Retina (tissue), 1 donor: ENCODE measurements around the gene SGMS1.
"Not testable (repeated sequence)": the region's sequence is repeated elsewhere in the genome, so short reads cannot be mapped to it uniquely, and the experiment has no call there.

Source experiments
- DNase-seq: peaks from one replicate; pipeline ENCODE4 v3.0.0-alpha.2; 2016

SGMS1 gene

DNA sequence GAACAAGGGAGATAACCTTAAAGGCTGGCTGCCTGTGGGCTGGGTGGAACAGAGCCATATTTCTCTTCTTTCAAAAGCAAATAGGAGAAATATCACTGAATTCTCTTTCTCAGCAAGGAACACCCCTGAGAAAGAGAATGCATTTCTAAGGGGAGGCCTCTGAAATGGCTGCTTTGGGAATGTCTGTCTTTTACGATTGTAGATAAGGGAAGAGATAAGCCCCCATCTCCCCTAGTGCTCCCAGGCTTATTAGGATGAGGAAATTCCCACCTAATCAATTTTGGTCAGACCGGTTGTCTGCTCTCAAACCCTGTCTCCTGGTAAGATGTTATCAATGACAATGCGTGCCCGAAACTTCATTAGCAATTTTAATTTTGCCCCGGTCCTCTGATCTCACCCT lies 178.0 kb downstream of the SGMS1 start:
- DNase-seq = not testable (repeated sequence)

DNA sequence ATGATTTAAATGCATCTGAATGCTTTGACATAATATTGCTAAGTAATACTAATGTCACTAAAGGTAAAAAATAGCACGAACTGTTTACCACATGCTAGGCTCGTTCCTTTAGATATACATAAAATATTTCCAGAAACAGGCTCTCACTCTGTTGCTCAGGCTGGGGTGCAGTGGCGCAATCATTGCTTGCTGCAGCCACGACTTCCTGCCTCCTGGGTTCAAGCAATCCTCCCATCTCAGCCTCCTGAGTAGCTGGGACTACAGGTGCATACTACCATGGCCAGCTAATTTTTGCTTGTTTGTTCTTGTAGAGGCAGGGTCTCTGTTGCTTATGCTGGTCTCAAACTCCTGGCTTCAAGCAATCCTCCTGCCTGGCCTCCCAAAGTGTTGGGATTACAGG lies 183.3 kb downstream of the SGMS1 start:
- DNase-seq = no peak

DNA sequence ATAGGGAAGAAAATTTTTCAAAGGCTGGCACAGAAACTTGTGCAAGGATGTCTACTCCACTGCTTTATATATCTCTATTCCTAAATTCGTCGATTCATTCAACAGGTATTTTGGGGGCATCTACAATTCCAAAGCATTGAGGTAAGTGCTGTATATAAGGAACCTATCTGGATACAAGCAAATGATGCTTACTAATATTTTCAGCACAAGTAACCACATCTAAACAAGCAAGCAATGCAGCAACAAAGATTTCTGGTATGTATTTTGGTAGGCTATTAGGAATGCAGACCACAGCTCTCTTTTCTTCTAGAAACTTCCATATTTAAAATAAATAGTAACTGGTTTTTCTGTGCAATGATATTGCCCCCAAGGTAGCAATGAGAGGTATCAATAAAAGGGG lies 183.9 kb downstream of the SGMS1 start:
- DNase-seq = no peak

DNA sequence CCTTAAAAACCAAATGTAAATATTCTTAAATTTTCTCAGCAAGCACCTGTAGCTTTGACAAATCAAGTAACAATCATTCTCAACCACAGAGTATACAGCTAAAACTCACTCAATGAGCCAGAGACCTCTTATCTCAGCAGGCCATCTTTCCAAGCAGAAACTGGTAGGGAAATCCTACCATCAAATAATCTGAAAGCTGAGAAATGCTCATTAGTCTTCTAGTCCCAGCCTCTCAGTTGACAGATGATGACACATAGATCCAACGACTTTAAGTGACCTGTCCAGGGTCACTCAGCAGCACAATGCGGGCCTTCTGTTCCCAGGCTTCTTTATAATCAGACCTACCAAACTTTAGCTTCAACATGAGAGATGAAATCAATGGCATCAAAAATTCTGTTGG lies 184.6 kb downstream of the SGMS1 start:
- DNase-seq = no peak

DNA sequence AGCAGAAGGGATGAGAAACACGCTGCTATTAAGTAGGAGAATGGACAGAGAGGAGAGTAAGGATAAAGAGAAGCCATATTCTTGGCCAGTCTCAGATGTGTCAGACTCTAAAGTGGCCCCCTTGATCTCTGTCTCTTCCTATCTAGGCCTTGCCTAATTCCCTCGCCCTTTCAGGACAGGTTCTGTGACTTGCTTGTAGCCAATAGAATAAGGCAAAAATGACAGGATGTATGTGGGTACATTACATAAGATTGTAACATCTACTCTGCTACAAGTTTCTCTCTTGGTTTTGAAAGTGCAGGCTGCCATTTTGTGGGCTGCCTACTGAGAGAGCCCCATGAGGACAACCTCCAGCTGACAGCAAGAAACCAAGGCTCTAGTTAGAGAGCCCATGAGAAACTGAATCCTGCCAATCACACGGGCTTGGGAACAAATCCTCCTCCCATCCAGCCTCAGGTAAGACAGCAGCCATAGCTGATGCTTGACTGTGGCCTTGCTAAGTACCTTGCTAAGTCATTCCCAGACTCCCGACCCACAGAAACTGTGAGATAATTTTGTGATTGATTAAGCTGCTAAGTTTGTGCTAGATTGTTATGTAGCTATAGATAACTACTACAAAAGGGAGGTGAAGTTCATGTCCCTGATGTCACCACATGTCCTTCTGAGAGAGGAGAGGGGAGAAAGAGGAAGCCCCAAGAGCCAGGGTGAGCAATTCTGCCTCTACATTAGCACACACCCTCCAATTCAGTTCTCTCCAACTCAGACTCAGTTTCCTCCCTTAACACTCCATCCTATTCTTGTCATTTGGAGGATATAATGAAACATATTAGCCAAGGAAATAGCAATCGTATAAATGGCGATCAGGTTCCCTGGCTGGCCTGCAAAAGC lies 185.5 kb downstream of the SGMS1 start:
- DNase-seq = no peak

DNA sequence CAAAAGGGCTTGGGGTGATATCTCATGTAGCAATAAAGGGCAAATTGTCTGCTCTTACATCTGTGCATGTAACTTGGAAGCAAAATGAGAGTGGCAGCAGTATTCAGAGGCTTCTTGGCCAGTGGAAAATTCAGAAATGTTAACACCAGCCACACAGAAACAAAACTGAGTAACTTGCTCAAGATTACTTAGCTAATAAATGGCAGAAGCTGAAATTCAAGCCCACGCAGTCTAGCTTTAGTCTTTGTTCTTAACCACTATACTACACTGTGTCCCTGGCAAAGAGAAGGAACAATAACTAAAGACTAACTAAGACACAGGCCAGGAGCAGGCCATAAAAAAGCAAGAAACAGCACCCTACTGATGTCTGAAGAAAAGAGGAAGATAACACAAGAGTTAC lies 186.5 kb downstream of the SGMS1 start:
- no peak for DNase-seq

DNA sequence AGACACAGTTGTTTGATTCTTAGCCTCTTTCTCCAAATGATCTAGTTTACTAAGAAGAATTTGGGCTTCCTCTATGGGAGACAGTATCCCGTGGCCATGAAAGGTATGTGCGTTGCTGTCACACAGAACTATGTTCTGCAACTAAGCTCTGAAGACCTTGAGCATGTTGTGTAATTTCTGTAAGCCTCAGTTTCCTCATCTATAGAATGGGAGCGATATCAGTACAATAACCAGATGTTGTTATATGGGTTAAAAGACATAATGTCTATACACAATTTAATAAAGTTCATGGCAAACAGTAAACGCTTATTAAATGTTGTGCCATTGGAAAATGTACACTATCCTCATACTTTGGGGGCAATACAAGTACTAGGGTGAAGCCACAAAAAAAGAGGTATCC lies 187.0 kb downstream of the SGMS1 start:
- DNase-seq = no peak

DNA sequence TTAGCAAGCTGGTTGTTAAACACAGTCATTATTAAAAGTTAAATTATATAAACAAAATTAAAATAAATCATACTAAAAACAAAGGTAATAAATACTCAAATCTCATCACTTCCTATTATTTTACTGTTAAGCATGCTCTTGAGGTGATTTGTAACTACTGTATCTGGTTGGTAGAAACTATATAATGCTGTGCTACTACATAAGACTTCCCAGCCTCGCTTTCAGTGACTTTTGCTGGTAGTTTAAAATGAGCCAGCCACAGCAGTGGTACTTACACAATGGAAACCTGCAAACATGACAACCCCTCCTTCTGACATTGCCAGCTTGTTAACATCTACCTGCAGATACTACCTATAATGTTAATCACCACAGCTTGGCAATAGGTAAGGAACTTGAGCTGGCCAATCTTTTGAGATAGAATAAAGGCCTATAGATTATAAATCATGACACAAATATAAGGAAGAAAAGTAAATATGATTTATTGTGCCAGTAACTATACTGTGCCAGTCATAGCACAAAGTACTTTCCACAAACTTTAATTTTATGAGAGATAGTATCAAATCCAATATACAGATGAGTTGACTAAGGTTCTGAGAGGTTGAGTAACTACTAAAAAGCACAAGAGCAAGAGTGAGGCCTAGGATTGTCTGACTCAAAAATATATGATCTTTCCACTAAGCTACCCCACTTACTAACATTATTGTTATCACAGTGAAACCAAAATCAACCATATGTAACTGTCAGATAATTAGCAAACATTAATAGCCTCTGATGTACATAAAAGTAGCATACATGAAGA lies 191.3 kb downstream of the SGMS1 start:
- DNase-seq = no peak

DNA sequence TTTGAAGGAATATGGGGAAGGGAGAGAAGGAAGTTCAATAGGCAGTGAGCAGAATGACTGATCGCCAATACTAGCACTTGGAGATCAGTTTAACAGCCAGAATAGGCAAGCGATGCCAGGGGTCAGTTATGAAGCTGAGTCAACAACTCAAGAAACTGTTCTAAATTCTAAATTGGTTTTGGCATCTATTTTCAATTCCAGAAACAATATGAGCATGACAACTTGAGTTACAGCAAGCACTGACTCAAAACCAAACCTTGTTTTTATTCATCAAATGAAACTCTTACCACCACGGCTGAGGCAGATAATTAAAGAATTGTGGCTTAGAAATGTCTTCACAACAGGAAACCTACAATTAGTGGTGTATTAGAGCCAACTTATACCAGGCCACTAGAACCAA lies 192.0 kb downstream of the SGMS1 start:
- no peak for DNase-seq

DNA sequence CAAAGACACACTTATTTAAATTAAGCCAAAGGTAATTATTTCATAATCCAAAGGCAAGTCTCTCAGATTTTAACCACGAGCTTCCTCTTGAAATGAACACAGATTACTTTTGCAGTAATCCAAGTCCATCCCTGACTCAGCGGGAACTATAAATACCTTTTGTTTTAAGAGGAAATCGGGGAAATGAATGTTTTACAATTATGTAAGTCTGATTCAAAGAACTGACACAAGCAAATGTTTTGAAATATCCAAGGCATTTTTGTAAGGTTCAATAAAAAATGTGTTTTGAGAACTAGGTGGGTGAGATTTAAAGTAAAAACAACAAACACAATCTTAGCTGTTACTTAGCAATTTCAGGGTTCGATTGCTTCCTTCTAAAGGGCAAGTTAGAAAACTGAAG lies 192.6 kb downstream of the SGMS1 start:
- no peak for DNase-seq

DNA sequence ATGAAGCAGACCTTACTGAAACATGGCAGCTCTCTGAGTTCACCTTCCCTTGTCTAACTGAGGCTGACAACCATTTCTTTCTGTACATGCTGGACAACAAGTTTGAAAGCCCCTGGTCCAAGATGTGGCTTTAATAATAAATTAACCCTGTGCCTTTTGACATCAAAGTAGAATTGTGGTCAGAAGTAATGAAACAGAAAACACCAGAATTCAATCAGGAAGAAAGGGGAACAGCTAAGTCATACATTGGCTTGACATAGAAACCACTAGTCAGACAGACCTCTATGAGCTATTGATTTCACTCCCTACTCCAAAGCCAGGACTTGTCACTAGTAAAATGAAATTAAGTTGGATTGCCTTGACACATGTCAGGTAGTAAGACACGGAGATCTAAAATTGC lies 197.3 kb downstream of the SGMS1 start:
- DNase-seq = no peak

DNA sequence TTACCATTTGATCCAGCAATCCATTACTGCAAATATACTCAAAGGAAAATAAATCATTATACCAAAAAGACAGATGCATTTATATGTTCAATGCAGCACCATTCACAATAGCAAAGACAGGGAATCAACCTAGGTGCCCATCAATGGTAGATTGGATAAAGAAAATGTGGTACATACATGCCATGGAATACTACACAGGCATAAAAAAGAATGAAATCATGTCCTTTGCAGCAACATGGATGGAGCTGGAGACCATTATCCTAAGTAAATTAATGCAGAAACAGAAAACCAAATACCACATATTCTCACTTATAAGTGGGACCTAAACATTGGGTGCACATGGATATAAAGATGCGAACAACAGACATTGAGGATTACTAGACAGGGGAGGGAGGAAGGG lies 198.5 kb downstream of the SGMS1 start:
- DNase-seq = not testable (repeated sequence)

DNA sequence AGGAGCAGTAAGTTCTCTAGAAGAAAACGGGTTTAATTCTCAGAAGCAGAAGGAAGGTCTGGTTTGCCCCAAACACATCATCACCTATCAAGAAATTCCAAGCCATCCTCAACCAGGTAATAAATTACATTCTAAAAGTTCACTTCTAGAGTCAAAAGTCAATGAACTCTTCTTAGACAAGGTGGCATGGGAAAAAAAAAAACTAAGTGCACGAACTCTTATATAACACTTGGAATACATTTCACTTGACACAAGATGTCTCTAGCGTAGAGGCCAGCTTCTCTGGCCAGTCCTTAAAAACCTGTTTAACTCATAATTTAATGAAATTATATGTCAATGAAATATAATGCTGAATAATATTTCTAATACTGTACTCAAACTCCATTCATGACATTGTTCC lies 200.3 kb downstream of the SGMS1 start:
- no peak for DNase-seq

DNA sequence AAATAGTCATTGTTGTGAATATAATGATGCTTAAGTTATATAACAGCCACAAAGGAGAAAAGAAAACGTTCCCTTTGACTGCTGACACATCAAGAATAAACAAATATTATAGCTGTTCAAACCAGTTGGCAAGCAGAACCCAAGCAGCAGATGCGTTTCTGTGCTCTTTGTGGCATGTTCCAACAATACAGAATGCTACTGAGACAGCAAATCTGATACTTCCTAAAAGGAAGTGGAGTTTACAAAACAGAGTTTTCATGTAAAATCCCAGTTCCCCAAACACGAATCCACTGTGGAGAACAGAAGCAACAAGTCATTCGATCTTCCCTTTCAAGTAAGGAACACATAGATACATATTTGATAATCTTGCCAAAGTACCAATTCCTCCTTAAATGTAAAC lies 201.5 kb downstream of the SGMS1 start:
- no peak for DNase-seq

DNA sequence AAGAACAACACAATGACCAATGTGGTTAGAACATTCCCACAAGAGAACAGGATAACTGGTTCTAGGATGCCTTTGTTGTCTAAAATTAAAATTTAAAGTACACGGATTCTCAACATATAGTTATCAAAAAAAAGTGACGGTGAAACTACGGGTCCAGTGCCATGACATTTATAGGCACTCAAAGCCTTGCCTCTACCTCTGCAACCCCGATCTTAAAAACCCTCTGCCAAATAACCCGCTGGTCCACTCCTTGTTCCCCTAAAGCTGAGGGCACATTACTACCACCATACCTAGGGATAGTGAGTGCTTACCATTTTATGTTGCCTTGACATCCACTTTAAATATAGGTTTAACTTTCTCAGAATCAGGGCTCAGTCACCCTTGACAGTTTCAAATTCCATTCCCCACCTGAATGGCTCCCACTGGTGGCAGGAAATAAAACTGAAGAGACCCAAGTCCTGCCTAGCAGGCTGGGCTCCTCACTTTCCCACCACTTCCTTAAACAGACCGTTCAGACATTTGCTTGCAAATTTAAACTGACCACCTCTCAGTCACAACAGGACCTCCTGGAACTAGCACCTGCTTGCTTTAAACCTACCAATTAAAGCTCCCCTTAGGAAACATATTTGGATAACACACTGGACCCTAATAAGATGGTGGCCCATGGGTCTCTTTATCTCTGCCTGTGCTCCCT lies 202.6 kb downstream of the SGMS1 start:
- peak; percentile 16 for DNase-seq

DNA sequence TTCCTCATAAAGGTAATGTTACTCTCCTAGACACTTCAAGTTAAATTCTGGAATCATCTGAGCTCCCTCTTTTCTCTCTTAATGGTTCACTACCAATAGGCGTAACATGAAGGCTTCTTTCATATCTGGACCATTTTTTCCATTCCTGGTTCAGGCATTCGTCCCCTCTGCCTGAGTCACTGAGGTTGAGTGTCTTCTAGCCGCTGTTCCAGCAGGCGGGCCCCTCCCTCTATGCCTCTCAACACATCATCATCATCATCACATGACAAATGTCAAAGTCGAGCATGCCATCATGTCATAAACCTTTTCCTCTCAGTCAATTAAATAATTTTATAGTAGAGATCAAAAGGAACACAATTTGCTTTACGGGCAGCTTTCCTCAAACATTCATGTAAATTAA lies 203.6 kb downstream of the SGMS1 start:
- DNase-seq = no peak

DNA sequence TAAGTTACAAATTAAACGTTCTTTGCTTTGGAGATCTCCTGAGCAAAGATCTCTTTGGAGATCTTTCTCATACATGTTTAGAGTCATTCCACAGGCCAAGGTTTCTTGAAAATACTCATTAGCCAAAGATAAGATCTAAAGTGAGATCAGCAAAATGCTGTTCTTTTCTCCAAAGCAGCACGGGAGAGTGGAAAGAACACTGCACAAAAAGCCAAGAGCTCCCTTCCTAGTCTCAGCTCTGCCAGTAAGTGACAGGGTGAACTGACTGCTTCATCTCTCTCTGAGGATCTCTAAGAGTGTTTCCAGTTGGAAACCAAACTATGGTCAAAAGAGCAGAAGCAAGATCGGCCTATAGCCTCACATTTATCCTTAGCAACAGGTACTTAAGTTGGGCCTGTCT lies 204.0 kb downstream of the SGMS1 start:
- DNase-seq = no peak

DNA sequence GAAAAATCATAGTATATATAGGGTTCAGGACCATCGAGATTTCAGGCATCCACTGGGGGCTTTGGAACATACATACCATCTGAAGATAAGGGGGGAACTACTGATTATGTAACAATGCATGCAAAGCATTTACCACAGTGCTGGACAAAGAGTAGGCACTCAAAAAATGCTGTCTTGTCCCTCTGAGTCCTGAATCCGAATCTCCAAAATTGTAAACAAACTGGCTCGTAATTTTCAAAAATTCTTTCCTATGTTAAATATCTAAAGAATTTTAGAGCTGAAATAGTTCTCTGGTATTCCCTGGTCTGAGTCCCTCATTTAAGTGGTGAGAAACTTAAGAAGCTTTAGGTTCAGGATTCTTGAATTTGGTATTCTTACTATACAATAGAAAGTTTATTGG lies 204.7 kb downstream of the SGMS1 start:
- DNase-seq = no peak

DNA sequence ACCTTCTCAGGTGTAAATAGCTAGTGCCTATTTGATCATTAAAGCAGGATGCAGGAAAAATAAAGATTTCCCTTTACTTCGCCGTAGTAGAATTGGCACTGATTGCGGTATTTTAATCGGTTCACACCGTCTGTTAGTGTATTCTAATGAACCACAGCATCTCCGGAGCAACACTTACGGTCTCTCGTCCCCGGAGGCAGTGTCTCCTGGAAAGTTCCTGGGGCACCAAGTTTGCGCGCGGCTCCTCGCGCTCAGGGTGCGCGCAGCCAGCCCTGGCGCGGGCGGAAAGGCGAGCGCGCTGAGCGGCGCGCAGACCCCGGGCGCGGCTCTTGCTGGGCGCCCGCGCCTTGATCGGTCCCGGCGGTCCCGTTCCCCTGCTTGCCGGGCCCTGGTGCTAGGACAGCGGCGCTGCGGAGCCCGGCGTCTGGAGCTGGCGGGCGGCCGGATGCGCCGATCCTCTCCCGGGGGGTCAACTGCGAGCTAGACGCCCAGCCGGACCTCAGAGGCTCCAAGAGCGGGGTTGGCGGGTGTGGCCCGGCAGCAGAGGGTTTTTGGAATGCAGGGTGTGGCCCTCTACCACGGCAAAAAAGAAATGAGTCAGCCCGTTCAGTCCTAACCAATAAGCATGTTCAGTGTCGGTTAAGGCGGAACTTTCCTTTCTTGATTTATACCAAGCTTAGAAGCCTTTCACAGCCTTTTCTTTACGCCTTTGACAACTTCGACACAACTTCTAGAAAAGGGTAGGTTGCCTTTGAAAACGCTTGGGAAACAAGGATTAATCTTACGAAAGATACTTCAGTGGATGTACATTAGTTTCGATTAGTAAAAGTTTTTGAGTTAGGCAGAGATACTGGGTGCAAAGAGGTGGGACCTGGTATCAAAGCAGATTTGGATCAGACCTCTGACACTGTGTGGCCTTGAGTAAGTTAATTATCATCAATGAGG lies 205.6 kb downstream of the SGMS1 start:
- DNase-seq = peak; percentile 73

DNA sequence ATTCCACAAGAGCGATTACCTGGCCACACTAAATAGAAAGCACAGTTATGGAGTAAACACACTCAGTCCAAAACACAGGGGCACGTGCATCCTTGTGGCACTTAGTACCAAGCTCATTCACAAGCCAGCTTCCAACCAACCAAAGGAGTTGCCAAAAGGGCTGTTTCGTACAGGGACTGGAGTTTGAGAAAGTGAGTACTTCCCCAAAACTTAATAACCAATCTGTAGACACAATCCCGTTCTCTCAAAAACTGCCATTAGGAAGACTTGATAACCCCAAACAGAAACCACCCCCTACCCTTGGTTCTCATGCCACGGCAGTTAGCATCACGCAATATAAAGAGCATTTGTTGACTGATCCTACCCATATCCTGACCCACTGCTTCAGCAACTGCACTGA lies 206.3 kb downstream of the SGMS1 start:
- DNase-seq = no peak

DNA sequence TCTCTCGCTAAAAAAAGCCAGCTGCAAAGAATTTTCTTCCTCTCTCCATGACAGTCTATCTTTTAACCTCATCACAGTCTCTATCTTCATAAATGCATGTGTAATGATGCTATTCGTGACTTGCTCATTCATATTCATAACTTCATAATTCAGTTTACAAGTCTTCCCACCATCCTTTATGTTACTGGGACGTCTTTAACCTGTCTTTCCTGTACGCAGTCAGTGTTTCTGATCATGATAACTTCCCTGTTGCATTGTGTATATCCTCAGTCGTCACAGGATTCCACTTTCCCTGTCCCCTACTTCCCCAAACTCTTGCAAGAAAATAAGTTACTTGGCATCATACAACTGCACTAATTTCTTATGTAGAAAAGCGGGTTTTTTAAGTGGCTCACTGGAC lies 206.9 kb downstream of the SGMS1 start:
- no peak for DNase-seq

DNA sequence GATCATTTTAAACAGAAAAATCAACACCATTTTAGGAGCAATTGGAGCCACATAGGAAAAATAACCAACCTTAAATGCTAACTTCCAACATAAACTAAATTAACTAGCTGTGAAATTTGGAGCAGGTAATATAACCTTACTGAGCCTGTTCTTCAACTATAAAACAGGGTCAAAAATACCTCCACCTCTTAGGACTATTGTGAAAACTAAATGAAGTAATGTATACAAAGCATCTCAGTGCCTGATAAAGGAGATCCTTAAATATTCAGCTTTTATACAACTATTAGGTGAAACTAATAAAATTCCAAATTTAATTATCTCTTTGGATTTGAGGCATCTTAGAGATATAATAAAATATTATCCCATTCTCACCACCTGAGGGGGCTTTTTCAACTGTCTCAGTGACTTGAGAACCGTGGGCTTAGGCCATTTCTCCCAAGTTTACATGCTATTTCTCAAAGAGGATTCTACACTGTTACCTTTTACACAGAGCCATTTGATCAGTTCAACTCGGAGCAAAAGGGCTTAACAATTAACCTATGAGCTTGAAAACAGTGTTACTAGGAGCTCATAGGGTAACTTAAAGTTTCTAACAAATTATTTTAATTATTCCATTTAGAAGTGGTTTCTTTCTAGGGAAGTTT lies 207.5 kb downstream of the SGMS1 start:
- DNase-seq = no peak
